Loucy (cell line): Measurements from ENCODE around the gene MARCHF9.
A peak's percentile ranks its signal among the peaks of the same experiment; 100 is the strongest.

ENCODE experiments used
- H2AFZ ChIP-seq: fragments of 200-600 bp; sonication (generic); 2 replicates; pipeline ENCODE4 v1.6.0; 2016; ENCODE audit warnings: antibody characterized with exemption, mild to moderate bottlenecking, low read length, moderate library complexity
- H3F3A ChIP-seq: fragments of 200-600 bp; 2 replicates; pipeline ENCODE4 v1.6.0; 2016; ENCODE audit warnings: antibody characterized with exemption, low read depth, mild to moderate bottlenecking
- H3K27me3 ChIP-seq: fragments of 200-600 bp; sonication (generic); 2 replicates; pipeline ENCODE4 v1.6.1; 2014; ENCODE audit warnings: low read length, mild to moderate bottlenecking; ENCODE audit not compliant: insufficient read depth, poor library complexity, severe bottlenecking
- H3K36me3 ChIP-seq: fragments of 200-600 bp; sonication (generic); 2 replicates; pipeline ENCODE4 v1.6.1; 2016; ENCODE audit warnings: low read length; ENCODE audit not compliant: insufficient read depth
- H3K4me1 ChIP-seq: fragments of 200-600 bp; sonication (generic); 2 replicates; pipeline ENCODE4 v1.5.1; 2014; ENCODE audit warnings: low read length, mild to moderate bottlenecking; ENCODE audit not compliant: insufficient read depth, poor library complexity, severe bottlenecking
- H3K4me2 ChIP-seq: fragments of 200-600 bp; sonication (generic); 2 replicates; pipeline ENCODE4 v1.6.0; 2014; ENCODE audit warnings: antibody characterized with exemption, low read length, low read depth, mild to moderate bottlenecking; ENCODE audit not compliant: poor library complexity, severe bottlenecking
- H3K4me3 ChIP-seq: fragments of 200-600 bp; sonication (generic); 2 replicates; pipeline ENCODE4 v1.5.1; 2014; ENCODE audit warnings: low read length, mild to moderate bottlenecking, mixed read lengths; ENCODE audit not compliant: poor library complexity, severe bottlenecking
- H3K79me2 ChIP-seq: fragments of 200-600 bp; sonication (generic); 2 replicates; pipeline ENCODE4 v1.6.1; 2014; ENCODE audit warnings: low read length; ENCODE audit not compliant: insufficient read depth
- H3K9ac ChIP-seq: fragments of 200-600 bp; sonication (generic); 2 replicates; pipeline ENCODE4 v1.6.0; 2014; ENCODE audit warnings: mild to moderate bottlenecking, low read depth, low read length, moderate library complexity; ENCODE audit not compliant: poor library complexity, severe bottlenecking
- H3K9me2 ChIP-seq: fragments of 200-600 bp; sonication (generic); replicated peaks from 2 replicates; pipeline ENCODE4 v1.6.1; 2016; ENCODE audit warnings: low read depth, low read length, mixed read lengths
- H3K9me3 ChIP-seq: fragments of 200-600 bp; sonication (generic); 2 replicates; pipeline ENCODE4 v1.6.1; 2014; ENCODE audit warnings: mild to moderate bottlenecking, antibody characterized with exemption, low read length, low read depth; ENCODE audit not compliant: insufficient read depth
- H4K20me1 ChIP-seq: fragments of 200-600 bp; sonication (generic); 2 replicates; pipeline ENCODE4 v1.6.0; 2014; ENCODE audit warnings: antibody characterized with exemption, low read length, mild to moderate bottlenecking; ENCODE audit not compliant: insufficient read depth, poor library complexity, severe bottlenecking
- CTCF ChIP-seq: fragments of 200-600 bp; sonication (generic); conservative IDR thresholded peaks from 2 replicates; pipeline ENCODE4 v1.5.1; 2014; ENCODE audit warnings: mild to moderate bottlenecking, antibody characterized with exemption, low read length
- EZH2phosphoT487 ChIP-seq: fragments of 200-600 bp; IDR thresholded peaks from 2 replicates; pipeline ENCODE4 v1.6.1; 2018; ENCODE audit warnings: antibody characterized with exemption, mild to moderate bottlenecking, moderate library complexity, borderline replicate concordance

MARCHF9 gene

GRCh38 chr12:57736741-57737466 lies 18.0 kb upstream of the MARCHF9 start:
- Histone ChIP-seq H3K4me2 (peak overlapping the region; percentile 30), H3F3A (no peaks in the 10 kb centered on the region), H3K4me1 (peaks cover 21% of the 10 kb centered on the region), H4K20me1 (peaks cover 48% of the 10 kb centered on the region), H3K9ac (no peak overlapping the region), H3K9me3 (no peaks in the 10 kb centered on the region), H3K4me3 (no peak overlapping the region), H3K27me3 (no peaks in the 10 kb centered on the region), H3K9me2 (no peaks in the 10 kb centered on the region), H3K36me3 (peaks cover 33% of the 10 kb centered on the region; the same call in 1 of the 2 replicates), H2AFZ (no peak overlapping the region), H3K79me2 (peaks cover 71% of the 10 kb centered on the region)
- TF ChIP-seq EZH2phosphoT487 (no peak), CTCF (no peak)

- Histone ChIP-seq H3K4me1 (peaks cover 27% of the 10 kb centered on the region), H3K79me2 (peaks cover 71% of the 10 kb centered on the region), H3K27me3 (no peaks in the 10 kb centered on the region), H3K36me3 (peaks cover 25% of the 10 kb centered on the region; the same call in 1 of the 2 replicates), H2AFZ (no peak overlapping the region), H4K20me1 (peaks cover 48% of the 10 kb centered on the region), H3K9me3 (no peaks in the 10 kb centered on the region), H3K9me2 (no peaks in the 10 kb centered on the region), H3K9ac (no peak overlapping the region), H3K4me3 (no peak overlapping the region), H3F3A (no peaks in the 10 kb centered on the region), H3K4me2 (no peak overlapping the region)
- TF ChIP-seq CTCF: no peak
- TF ChIP-seq EZH2phosphoT487: no peak
Measured at GRCh38 chr12:57737467-57738460, 17.1 kb upstream of the MARCHF9 start.

- Histone ChIP-seq H3K4me1 (peaks cover 29% of the 10 kb centered on the region), H3K9me3 (no peaks in the 10 kb centered on the region), H4K20me1 (peaks cover 48% of the 10 kb centered on the region), H3K36me3 (peaks cover 15% of the 10 kb centered on the region; the same call in 1 of the 2 replicates), H3K9ac (peak within 1 kb of the TSS; percentile 75), H2AFZ (no peak within 1 kb of the TSS), H3F3A (no peaks in the 10 kb centered on the region), H3K4me3 (peak within 1 kb of the TSS; percentile 80), H3K79me2 (peaks cover 71% of the 10 kb centered on the region), H3K27me3 (no peaks in the 10 kb centered on the region), H3K9me2 (no peaks in the 10 kb centered on the region), H3K4me2 (peak within 1 kb of the TSS; percentile 95)
- TF ChIP-seq EZH2phosphoT487 (no peak), CTCF (no peak)
Measured at GRCh38 chr12:57738661-57739237, 16.2 kb upstream of the MARCHF9 start, which contains the start of gene AGAP2. Gene AGAP2, minus strand, starts transcription at chr12:57738742. Its CDS starts 496 bp downstream, at chr12:57738246.
